ENCODE data around the gene RECQL5. TPM values are rescaled to one million over a fixed set of nuclear protein-coding genes. Genes with fewer than 3 reads are reported as not detected.

Gene RECQL5
- polyA plus RNA-seq, 1 donor from 2014 or later = 9.6 TPM

GRCh38 chr17:75693500-75694481, 26.8 kb upstream of the RECQL5 start:
- Histone ChIP-seq H4K20me1 (ENCODE audit: insufficient read depth) (no peaks in the 10 kb centered on the region), H3K4me3 (ENCODE audit: low read length) (no peak overlapping the region), H3K9ac (ENCODE audit: low read length) (no peak overlapping the region), H3F3A (ENCODE audit: insufficient read depth, low read length, poor library complexity, severe bottlenecking) (no peaks in the 10 kb centered on the region), H3K36me3 (ENCODE audit: insufficient read depth, low read length) (no peaks in the 10 kb centered on the region), H3K9me2 (ENCODE audit: insufficient read depth, low read length) (no peaks in the 10 kb centered on the region), H2AFZ (ENCODE audit: low read depth, low read length) (no peak overlapping the region), H3K27ac (ENCODE audit: low read length) (no peak overlapping the region), H3K27me3 (ENCODE audit: insufficient read depth, low read depth, low read length) (no peaks in the 10 kb centered on the region), H3K79me2 (replicated peaks; ENCODE audit: insufficient read depth, low read length) (no peaks in the 10 kb centered on the region), H3K9me3 (ENCODE audit: low read length) (no peaks in the 10 kb centered on the region), H3K4me2 (ENCODE audit: low read length) (no peak overlapping the region)
- TF ChIP-seq SMC3 (conservative IDR thresholded peaks at IDR 0.05; ENCODE audit: poor library complexity) (no peak), EZH2 (IDR thresholded peaks at IDR 0.05; ENCODE audit: borderline replicate concordance, insufficient read depth, low read length, poor library complexity, severe bottlenecking) (no peak), POLR2AphosphoS5 (IDR thresholded peaks at IDR 0.05) (no peak), TAF1 (IDR thresholded peaks at IDR 0.05; ENCODE audit: low read depth) (no peak), MXI1 (conservative IDR thresholded peaks at IDR 0.05; ENCODE audit: poor library complexity, severe bottlenecking) (no peak), CTCF (IDR thresholded peaks at IDR 0.05; ENCODE audit: poor library complexity, severe bottlenecking) (no peak), RAD21 (conservative IDR thresholded peaks at IDR 0.05) (no peak)

GRCh38 chr17:75692976-75693375, 26.0 kb upstream of the RECQL5 start:
- no peaks in the 10 kb centered on the region for H3K36me3 ChIP-seq (ENCODE audit: insufficient read depth, low read length)
- H3F3A ChIP-seq (ENCODE audit: insufficient read depth, low read length, poor library complexity, severe bottlenecking) = no peaks in the 10 kb centered on the region
- no peak overlapping the region for H3K27ac ChIP-seq (ENCODE audit: low read length)
- no peaks in the 10 kb centered on the region for H3K9me2 ChIP-seq (ENCODE audit: insufficient read depth, low read length)
- no peaks in the 10 kb centered on the region for H3K9me3 ChIP-seq (ENCODE audit: low read length)
- no peak overlapping the region for H3K4me2 ChIP-seq (ENCODE audit: low read length)
- no peaks in the 10 kb centered on the region for H4K20me1 ChIP-seq (ENCODE audit: insufficient read depth)
- no peaks in the 10 kb centered on the region for H3K27me3 ChIP-seq (ENCODE audit: insufficient read depth, low read depth, low read length)
- no peak overlapping the region for H3K4me3 ChIP-seq (ENCODE audit: low read length)
- H3K79me2 ChIP-seq (replicated peaks; ENCODE audit: insufficient read depth, low read length) = no peaks in the 10 kb centered on the region
- no peak for TF ChIP-seq SMC3 (conservative IDR thresholded peaks at IDR 0.05; ENCODE audit: poor library complexity)
- no peak for TF ChIP-seq MXI1 (conservative IDR thresholded peaks at IDR 0.05; ENCODE audit: poor library complexity, severe bottlenecking)
- TF ChIP-seq EP300 (conservative IDR thresholded peaks at IDR 0.05; ENCODE audit: poor library complexity, severe bottlenecking) = no peak
- no peak for TF ChIP-seq REST (IDR thresholded peaks at IDR 0.05; ENCODE audit: borderline replicate concordance)
- TF ChIP-seq RAD21 (conservative IDR thresholded peaks at IDR 0.05) = no peak
- no peak for TF ChIP-seq POLR2AphosphoS5 (IDR thresholded peaks at IDR 0.05)
- no peak for TF ChIP-seq TAF1 (IDR thresholded peaks at IDR 0.05; ENCODE audit: low read depth)
- no peak for TF ChIP-seq EZH2 (IDR thresholded peaks at IDR 0.05; ENCODE audit: borderline replicate concordance, insufficient read depth, low read length, poor library complexity, severe bottlenecking)
- TF ChIP-seq CTCF (IDR thresholded peaks at IDR 0.05; ENCODE audit: poor library complexity, severe bottlenecking) = no peak
- no peak overlapping the region for H3K9ac ChIP-seq (ENCODE audit: low read length)
- H2AFZ ChIP-seq (ENCODE audit: low read depth, low read length) = no peak overlapping the region

All from neural cell (in vitro differentiated cells).